HG03571 (cell line): ENCODE results near the gene RHO.
"Not testable (repeated sequence)": the region's sequence is repeated elsewhere in the genome, so short reads cannot be mapped to it uniquely, and the experiment has no call there.

ENCODE experiments used
- ATAC-seq: cut with Tn5 transposase; IDR thresholded peaks from one replicate; pipeline ENCODE4 v1.9.1; 2021; ENCODE audit not compliant: unreplicated experiment

RHO gene

DNA sequence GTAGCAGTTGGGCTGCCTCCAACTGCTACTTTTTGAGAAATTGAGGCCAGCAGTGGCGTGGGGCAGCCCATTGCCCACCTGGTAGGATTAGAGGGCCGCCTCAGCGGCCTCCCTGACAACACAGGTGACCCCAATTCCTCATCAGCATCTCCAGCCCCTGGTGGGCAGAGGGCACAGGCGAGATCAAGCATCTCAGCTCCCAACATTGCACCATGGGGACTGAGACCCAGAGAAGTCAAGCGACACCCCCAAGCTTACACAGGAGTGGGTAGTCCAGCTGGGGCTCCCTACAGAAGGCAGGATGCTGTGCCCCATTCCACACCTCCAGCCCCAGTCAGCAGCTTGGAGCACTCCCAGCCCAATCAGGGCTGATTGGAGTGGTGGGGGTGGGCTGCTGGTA, 14.3 kb downstream of the RHO start:
- no peak for ATAC-seq

DNA sequence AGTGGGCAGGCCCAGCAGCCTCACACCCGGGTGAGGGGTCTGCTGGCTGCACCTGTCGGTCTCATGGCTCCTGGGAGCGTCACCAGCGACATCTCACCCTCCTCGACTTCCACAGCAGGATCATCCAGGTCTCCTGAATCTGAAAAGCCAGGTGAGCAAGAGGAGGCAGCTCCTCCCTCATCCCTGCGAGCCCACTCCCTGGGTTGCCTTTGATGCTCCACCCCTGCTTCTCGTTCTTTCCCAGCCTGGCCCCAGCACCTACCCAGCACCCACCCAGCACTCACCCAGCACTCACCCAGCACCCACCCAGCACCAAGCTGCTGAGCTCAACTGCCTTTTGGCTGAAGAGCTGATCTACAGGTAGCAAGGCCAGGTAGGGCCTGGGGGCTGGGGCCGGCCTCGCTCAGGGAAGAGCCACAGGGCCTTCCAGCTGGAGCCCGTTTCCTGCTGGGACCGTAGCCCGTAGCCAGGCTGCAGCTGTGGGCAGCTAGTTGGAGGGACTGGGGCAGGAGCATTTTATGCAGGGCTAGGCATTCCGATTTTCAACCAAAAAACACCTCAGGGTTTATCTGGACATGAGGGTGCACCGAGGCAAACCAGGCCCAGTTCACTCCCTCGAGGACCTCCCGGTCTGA, 14.8 kb downstream of the RHO start, which contains the start of gene H1-8:
H1-8 (plus strand) TSS at position 20 of the 635 bp plus-strand sequence; CDS start at position 64, 44 bp downstream.
- no peak for ATAC-seq

DNA sequence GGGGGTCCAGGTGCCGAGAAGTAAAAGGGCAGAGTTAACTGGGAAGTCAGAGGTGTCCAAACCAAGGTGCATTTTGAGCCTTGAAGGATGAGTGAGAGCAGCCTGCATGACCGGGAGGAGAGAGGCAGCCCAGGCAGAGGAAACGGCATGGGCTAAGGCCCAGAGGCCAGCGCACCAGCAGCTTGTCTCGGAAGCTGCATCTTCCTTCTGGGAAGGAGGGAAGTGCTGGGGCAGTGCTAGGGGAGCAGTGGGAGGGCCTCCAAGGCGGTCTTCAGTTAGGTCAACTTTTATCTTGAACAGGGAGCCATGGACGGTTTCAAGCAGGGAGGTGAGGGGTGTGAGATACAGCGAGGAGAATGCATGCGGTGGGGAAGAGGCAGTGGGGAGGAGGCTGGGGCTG, 15.6 kb downstream of the RHO start:
- ATAC-seq: no peak

DNA sequence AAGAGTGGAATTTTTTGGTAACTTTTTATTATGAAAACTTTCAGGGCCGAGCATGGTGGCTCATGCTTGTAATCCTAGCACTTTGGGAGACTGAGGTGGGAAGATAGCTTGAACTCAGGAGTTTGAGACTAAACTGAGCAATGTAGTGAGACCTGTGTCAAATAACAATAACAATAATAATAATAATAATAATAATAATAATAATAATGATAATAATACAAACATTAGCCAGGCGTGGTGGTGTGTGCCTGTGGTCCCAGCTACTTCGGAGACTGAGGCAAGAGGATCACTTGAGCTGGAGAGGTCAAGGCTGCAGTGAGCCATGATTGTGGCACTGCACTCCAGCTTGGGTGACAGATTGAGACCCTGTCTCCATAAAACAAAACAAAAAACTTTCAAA, 17.5 kb downstream of the RHO start:
- ATAC-seq: not testable (repeated sequence)

DNA sequence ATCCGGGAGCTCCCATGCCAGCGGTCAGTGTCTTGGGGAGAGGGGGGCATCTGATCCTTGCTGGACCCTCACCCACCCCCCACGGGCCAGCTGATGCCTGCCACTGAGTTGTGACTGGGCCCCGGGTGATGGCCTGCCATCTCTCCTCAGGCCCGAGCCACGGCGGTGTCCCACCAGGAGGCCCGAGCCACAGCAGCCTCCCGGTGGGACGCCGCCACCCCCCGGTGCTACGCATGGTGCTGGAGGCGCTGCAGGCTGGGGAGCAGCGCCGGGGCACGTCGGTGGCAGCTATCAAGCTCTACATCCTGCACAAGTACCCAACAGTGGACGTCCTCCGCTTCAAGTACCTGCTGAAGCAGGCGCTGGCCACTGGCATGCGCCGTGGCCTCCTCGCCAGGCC, 18.8 kb downstream of the RHO start:
- no peak for ATAC-seq

DNA sequence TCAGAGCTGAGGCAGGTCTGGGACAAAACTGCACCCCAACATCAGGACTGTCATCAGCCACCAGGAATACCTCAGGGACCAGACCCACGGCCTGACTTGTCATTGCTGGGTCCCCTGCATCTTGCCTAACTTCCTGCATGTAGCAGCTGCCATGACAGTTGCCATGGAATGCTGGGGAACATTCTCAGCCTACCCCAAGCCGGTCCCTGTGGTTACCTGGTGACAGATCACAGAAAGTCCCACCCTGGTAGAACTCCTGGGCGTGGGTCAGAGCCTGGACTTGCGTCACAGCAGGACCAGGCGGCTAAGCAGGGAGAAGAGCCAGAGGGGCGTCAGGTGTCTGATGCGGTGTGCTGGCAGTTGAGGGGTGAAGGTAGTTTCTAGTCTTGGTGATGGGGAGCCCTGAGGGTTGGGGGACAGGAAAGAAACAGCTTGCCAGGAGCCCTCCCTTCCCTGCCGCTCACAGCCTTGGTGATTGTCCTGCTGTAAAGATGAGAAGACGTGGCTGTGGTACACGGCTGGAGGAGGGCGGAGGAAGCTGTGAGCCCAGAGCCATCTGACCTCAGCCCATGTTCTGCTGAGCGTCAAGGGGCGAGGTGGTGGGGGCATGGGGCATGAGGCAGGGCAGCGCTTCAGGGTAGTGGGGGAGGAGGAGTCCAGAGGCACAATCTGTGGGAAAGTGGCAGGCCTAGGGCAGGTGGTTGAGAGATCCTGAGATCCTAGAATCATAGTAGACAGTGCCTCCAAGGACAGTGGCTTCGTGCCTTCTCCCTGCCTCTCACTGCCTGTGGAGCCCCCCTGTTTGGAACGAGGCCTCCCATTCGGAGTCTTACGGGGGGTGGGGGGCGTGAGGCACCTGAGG, 19.9 kb downstream of the RHO start:
- no peak for ATAC-seq

DNA sequence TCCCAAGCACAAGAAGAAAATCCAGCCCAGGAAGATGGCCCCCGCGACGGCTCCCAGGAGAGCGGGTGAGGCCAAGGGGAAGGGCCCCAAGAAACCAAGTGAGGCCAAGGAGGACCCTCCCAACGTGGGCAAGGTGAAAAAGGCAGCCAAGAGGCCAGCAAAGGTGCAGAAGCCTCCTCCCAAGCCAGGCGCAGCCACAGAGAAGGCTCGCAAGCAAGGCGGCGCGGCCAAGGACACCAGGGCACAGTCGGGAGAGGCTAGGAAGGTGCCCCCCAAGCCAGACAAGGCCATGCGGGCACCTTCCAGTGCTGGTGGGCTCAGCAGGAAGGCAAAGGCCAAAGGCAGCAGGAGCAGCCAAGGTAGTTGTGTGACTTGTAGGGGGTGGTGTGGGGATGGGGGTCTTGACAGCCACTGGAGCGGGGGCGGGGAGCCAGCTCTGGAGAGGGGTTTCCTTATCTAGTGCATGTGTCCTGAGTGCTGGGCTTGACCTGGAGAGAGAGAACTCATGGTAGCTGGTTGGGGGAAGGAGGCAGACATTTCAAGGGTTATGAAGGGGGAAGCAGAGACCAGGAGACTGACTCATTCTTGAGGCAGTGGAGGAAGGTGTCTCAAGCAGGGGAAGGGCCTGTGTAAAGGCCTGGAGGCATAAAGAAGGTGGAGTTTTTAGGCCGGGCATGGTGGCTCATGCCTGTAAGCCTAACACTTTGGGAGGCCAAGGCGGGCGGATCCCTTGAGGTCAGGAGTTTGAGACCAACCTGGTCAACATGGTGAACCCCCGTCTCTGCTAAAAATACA, 20.8 kb downstream of the RHO start:
- no peak for ATAC-seq

DNA sequence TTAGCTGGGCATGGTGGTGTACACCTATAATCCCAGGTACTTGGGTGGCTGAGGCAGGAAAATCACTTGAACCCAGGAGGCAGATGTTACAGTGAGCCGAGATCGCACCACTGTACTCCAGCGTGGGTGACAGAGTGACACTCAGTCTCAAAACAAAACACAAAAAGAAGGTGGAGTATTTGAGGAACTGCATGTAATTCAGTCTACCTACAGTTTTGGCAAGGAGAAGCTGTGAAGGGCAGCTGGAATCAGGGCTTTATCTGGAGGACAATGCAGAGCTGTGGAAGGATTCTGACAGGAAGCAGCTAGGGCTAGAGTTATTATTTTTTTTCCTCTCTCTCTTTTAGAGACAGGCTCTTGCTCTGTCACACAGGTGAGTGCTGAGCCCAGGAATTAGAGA, 21.4 kb downstream of the RHO start:
- no peak for ATAC-seq

DNA sequence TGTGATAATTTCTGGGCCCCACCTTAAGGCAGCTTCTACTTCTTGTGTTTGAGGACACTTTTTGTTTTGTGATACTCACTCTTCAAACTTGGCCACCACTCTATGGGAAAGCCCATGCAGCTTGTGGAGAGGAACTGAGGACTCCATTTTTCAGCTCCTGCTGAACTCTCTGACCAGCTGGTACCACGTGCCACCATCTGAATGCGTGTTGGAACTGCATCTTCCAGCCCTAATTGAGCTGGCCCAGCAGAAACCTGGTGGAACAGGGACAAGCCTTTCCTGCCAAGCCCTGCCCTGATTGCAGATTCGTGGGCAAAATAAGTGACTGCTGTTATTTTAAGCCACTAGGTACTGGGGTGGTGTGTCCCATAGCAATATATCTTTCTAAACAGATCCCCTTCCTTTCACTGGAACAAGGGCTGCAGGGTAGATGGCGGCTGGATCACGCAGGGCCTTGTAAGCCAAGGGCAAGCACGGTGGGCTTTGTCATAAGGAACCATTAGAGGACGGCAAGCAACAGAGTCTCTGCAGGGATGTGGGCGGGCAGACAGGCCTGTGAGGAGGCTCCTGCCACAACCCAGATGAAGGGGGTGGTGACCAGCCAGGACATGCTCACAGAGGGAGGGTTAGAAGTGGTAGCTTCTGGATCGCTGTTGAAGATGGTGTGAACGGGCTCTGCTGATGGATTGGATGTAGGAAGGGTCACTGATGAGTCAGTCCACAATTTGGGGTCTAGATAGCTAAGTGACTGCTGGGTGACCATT, 24.0 kb downstream of the RHO start:
- no peak for ATAC-seq

DNA sequence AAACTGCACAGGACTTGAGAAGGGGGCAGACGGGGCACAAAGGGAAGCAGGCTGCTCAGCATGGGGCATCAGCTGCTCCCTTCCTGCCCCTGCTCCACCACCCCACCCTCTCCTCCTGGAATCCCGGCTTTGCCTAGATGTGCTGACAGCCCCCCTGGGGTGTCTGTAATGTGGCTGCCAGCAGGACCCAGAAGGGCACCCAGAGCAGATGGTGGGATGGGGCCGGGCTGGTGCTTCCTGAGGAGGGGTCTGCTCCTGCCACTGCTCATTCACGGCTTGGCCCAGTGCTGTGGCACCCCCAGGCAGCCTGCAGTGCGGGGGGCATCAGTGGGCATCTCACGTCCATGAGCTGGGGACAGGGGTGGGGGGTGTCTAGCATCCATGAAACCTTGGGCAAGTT, 24.7 kb downstream of the RHO start:
- ATAC-seq: no peak

DNA sequence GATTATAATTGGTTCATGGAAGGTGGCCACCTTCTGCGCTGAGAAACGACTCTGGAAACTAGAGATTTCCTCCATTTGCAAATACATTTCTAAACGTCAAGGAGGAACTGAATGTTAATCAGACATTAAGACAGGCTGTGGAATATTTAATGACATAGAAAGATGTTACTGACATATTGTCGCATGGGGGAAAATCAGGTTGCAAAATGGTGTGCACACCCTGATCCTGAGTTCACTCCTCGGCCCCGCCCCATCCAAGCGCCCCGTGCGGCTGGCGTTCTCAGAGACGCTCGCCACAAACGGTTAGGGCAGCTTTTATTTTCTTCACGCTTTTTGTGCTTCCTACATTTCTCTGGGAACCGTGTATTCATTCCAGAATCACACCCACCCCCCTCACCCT, 25.3 kb downstream of the RHO start:
- no peak for ATAC-seq

DNA sequence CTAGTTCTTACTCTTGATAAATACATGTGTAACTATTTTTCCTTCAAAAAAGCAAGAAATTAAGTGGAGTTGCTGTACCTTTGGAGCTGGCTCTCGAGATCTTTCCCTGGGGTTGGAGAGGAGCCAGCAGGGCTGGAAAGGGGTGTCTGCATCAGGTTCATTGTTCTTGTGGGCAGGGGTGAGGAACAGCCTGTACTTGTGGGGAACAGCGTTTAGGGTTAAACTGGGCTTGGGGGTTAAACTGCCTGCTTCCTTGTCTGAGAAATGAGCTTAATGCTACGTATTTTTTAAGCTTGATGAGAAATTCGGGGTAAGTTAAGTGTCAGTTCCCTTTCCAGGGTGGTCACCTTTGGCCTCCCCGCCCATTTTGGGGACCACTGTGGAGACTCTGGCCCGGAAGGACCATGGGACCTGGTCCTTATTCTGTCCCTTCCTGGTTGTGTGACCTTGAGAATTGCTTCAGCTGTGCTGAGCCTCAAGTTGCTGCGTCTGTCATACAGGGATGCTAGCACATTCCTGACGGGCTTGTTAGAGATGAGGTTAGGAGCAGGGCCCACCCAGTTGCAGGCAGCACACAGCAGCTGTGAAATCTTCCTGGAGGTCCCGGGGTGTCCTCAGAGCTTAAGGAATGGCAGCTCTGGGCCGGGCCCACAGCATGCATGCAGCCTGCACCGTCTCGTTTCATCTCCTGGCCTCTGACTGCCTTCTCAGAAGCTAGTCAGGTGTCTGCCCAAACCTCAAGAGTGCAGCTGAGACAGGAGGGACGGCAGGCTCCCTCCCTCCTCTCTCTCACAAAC, 26.1 kb downstream of the RHO start:
- no peak for ATAC-seq

DNA sequence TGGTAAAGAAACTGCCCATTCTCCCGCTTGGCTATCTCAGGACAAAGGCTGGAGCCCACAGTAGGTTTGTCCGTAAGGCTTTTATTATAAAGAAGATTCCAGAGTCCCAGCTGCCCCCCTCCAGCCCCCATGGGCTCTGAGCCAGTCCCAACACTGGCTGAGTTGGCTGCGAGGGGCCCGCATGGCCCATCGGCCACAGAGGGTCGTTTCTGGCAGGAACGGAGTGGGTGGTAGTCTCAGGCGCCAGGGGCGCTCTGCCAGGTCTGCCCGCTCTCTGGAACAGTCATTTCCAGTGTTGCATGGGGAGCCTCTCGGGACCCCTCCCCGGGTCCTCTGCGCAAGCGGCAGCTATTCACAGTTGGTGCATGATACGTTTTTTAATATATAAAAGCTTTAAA, 26.7 kb downstream of the RHO start:
- no peak for ATAC-seq

DNA sequence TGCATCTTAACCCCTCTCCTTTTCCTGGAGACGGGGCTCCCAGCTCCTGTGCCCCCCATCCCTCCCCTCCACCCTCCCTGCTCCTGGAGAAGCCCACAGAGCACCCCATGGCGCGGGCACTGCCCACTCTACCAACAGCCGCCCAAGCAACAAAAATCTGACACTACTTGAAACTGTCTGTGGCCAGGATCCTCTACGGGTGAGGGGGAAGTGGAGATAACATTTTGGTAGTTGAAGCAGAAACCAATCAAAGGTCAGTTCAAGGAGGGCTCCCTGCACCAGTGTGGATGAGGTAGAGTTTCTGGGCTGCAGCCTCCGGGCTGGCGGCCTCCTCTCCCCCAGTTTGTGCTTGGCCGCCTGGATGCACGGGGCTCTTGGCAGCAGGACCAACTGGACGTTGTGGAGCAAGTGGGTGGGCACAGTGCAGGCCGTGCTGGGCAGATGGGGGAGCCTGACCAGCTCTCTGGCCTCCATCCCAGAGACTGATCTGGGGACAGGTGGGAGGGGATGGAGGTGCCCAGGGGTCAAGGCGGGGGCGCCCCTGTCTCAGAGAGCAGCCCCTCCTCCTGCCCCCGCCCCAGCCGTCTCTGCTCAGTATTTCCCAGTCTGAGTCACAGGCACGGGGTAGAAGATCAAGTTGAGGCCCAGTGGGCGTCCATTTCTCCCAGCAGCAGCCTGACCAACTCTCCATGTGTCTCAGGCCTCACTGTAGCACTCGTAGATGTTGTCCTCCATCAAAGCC, 27.3 kb downstream of the RHO start:
- ATAC-seq: no peak

DNA sequence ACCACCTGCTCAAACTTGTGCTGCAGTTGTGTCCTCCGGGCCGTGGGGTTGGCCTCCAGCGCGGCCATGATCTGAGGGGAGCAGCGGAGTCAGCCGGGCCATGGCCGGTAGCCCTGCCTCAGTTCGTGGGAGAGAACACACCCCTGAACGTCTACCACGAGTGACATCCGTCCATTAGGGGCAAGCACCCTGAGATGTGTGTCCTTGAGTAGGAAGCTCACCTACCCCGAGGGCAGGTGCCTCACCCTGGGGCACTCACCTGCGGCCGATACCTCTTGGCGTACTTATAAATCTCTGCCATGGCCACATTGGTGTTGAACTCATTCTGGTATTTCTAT, 27.9 kb downstream of the RHO start:
- ATAC-seq: no peak

DNA sequence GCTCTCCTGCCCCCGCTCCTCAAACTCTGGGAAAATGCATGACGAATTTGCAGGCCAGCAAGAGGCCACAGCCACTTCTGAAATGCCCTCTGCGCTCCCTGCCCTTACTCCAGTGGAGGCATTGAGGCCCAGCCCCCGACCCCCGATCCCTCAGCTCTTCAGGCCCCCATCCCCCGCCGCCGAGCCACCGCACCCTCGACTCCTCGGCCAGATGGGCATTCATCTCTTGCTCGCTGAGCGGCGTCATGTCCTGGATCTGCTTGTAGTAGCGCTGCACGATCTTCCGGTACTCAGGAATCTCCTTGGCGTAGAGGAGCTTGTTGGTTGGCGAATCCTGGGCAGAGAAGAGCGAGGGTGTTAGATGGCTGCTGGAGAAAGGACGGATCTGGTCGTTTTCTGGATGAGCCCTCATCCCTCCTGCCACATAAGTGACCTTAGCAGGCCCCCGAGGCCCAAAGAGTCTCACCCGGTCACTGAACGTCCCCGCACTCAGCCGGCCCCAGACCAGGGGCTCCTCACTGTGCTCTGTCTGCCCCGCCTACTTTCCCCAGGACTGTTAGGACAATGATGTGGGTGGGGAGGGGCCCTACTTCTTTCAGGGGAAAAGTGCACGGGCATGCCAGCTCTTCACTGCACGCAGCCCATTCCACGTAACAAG, 28.6 kb downstream of the RHO start:
- ATAC-seq: no peak

DNA sequence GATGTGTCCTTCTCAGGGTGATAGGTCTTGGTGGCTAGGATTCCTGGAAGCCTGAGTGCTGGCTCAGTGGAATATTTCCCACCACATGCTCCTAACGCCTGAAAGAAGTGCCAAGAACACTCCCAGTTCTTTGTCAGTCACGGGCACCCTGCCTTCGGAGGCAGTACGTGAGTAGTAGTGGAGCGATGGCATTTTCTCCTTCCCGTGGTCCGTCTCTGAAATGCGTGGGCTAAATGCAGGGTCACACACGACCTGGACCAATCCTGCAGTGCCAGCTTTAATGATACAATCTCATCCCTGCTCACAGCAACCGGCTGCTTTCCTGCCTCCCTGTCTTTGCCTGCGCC, 29.1 kb downstream of the RHO start:
- no peak for ATAC-seq

DNA sequence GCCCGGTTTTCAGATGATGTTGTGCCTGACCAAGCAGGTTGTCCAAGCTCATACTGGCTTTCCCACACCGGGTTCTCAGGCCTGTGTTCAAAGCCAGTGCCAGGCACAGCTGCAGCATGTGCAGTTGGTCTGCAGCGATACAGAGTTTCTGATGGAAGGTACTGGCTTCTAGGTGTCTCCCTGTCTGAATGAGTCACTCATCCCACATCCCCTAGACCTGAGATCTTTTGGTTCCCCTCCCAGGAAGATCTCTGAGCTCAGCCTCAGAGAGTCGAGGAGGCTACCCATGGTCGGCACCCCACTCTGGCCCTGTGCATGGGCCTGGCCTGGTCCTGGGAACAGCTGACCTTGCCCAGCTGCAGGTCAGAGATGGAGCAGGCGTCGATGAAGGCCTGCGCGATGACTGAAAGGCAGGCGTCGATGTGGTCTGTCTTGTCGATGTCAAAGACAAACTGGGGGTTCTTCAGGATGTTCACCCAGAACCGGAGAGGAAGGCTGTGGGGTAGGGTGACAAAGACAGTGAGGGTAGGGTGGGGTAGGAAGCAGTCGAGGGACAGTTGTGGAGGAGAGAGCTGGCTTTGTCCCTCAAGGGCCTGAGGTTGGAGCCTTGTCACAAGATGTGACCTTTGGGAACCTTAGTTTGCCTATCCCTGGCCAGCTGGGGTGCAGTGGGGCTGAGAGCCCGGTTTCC, 29.8 kb downstream of the RHO start:
- ATAC-seq: no peak
